IMR-90 (cell line): Measurements from ENCODE around the gene GUCY1B1.

Experiments
- CHD1 ChIP-seq: IDR thresholded peaks from 2 replicates; pipeline ENCODE4 v1.6.1; 2012; ENCODE audit warnings: low read depth, low read length, improper control_type of control experiment
- CTCF ChIP-seq: conservative IDR thresholded peaks from 2 replicates; pipeline ENCODE4 v1.5.1; 2012; ENCODE audit warnings: mild to moderate bottlenecking, low read depth, low read length, improper control_type of control experiment
- ELK1 ChIP-seq: fragments of 150-350 bp; IDR thresholded peaks from 2 replicates; pipeline ENCODE4 v1.6.1; 2016; ENCODE audit warnings: low read depth, mild to moderate bottlenecking, low read length, moderate library complexity, borderline replicate concordance
- FOS ChIP-seq: fragments of 150-350 bp; IDR thresholded peaks from 2 replicates; pipeline ENCODE4 v1.6.1; 2016; ENCODE audit warnings: low read depth, low read length
- POLR2A ChIP-seq: IDR thresholded peaks from 2 replicates; pipeline ENCODE4 v1.6.1; 2012; ENCODE audit warnings: mild to moderate bottlenecking, low read depth, low read length
- RAD21 ChIP-seq: IDR thresholded peaks from 2 replicates; pipeline ENCODE4 v1.6.1; 2012; ENCODE audit warnings: low read length, improper control_type of control experiment

GRCh38 chr4:155712846-155713245 is 46.0 kb upstream of the GUCY1B1 start:
- TF ChIP-seq RAD21 (no peak), CTCF (no peak), FOS (no peak), CHD1 (no peak), POLR2A (no peak), ELK1 (no peak)
